Activated B cell treated with CpG ODN at 0.5 μM for 24 hours (primary cell): ENCODE results near the gene MCM3. TPM values are rescaled to one million over a fixed set of nuclear protein-coding genes. Genes with fewer than 3 reads are reported as not detected.

Experiments used
- ATAC-seq: fragments of 200-7000 bp; cut with Tn5 transposase; one replicate; pipeline ENCODE4 v1.10.0; 2021; ENCODE audit warnings: low read depth, mild to moderate bottlenecking, moderate library complexity
- CTCF ChIA-PET: fragments of 350-600 bp; sonication (Branson Sonifier 250); formaldehyde crosslinking; loops from one replicate; lab custom pipeline; 2021; ENCODE audit warnings: antibody characterized with exemption; lab: Charles Lee
- POLR2A ChIA-PET: fragments of 350-600 bp; sonication (Branson Sonifier 250); formaldehyde crosslinking; loops from one replicate; lab custom pipeline; 2021; ENCODE audit warnings: antibody characterized with exemption; lab: Charles Lee
- DNase-seq: peaks from one replicate; pipeline ENCODE4 v3.0.0; 2022
- H3K27ac Mint-ChIP-seq: one replicate; pipeline ENCODE4 v1.8.0; 2020; ENCODE audit warnings: mixed read lengths
- H3K27me3 Mint-ChIP-seq: one replicate; pipeline ENCODE4 v1.8.0; 2021; ENCODE audit warnings: mixed read lengths
- H3K36me3 Mint-ChIP-seq: one replicate; pipeline ENCODE4 v1.8.0; 2021; ENCODE audit warnings: low read depth, mixed read lengths
- H3K4me1 Mint-ChIP-seq: one replicate; pipeline ENCODE4 v1.8.0; 2021; ENCODE audit warnings: mixed read lengths
- H3K4me3 Mint-ChIP-seq: one replicate; pipeline ENCODE4 v1.8.0; 2020; ENCODE audit warnings: mild to moderate bottlenecking, mixed read lengths
- H3K9me3 Mint-ChIP-seq: one replicate; pipeline ENCODE4 v1.8.0; 2020; ENCODE audit warnings: mixed read lengths
- CTCF ChIP-seq: fragments of 200-600 bp; IDR thresholded peaks from one replicate; pipeline ENCODE4 v1.8.0; 2022; ENCODE audit warnings: antibody characterized with exemption, mild to moderate bottlenecking
- intact Hi-C: fragments of 100-400 bp; cut with micrococcal nuclease; formaldehyde crosslinking; loops from one replicate; pipeline ENCODE4 v1.15.1; 2024
- total RNA-seq: library from RNA; stranded (reverse); gene quantifications from 2 replicates; pipeline ENCODE4 v1.2.3, GENCODE V29; 2022

MCM3 gene
- total RNA-seq, 1 donor from 2014 or later = 73.2 TPM

GRCh38 chr6:52317841-52318581 is 33.5 kb upstream of the MCM3 start:
- peak overlapping the region; percentile 54 for H3K27ac Mint-ChIP-seq
- intact Hi-C loops = no loop called here
- TF ChIP-seq CTCF = no peak
- H3K36me3 Mint-ChIP-seq = no peaks in the 10 kb centered on the region
- peak; percentile 73 for ATAC-seq
- H3K9me3 Mint-ChIP-seq = no peaks in the 10 kb centered on the region
- H3K27me3 Mint-ChIP-seq = no peaks in the 10 kb centered on the region
- H3K4me1 Mint-ChIP-seq = peaks cover 16% of the 10 kb centered on the region
- H3K4me3 Mint-ChIP-seq = no peak overlapping the region
- ChIA-PET CTCF (no interaction called here), POLR2A (interaction anchor here (1.0 kb wide), 1 partner anchor 13 kb away, joined by 3 read pairs; no protein-coding TSS in a partner anchor)
- no peak for DNase-seq

- Mint-ChIP-seq H3K4me3 (no peak overlapping the region), H3K36me3 (no peaks in the 10 kb centered on the region), H3K27me3 (no peaks in the 10 kb centered on the region), H3K4me1 (peaks cover 16% of the 10 kb centered on the region), H3K27ac (no peak overlapping the region), H3K9me3 (no peaks in the 10 kb centered on the region)
- no peak for TF ChIP-seq CTCF
- ChIA-PET POLR2A (no interaction called here), CTCF (no interaction called here)
- DNase-seq (no peak), ATAC-seq (no peak)
- intact Hi-C loops = no loop called here
Observed at GRCh38 chr6:52317211-52317610, 32.7 kb upstream of the MCM3 start.

- H3K27ac Mint-ChIP-seq = no peak overlapping the region
- intact Hi-C loops = no loop called here
Observed at GRCh38 chr6:52314752-52315151, 30.2 kb upstream of the MCM3 start.

GRCh38 chr6:52312461-52312860 is 27.9 kb upstream of the MCM3 start:
- ChIA-PET CTCF (no interaction called here), POLR2A (no interaction called here)
- ATAC-seq (no peak), DNase-seq (no peak)
- Mint-ChIP-seq H3K4me3 (no peak overlapping the region), H3K9me3 (no peaks in the 10 kb centered on the region), H3K4me1 (peaks cover 27% of the 10 kb centered on the region), H3K36me3 (no peaks in the 10 kb centered on the region), H3K27me3 (no peaks in the 10 kb centered on the region), H3K27ac (no peak overlapping the region)
- no peak for TF ChIP-seq CTCF
- intact Hi-C loops = no loop called here

More at GRCh38 chr6:52314752-52315151, 30.2 kb upstream of the MCM3 start:
- ATAC-seq (no peak), DNase-seq (no peak)
- Mint-ChIP-seq H3K27me3 (no peaks in the 10 kb centered on the region), H3K4me3 (no peak overlapping the region), H3K9me3 (no peaks in the 10 kb centered on the region), H3K36me3 (no peaks in the 10 kb centered on the region), H3K4me1 (peaks cover 25% of the 10 kb centered on the region)
- ChIA-PET POLR2A (no interaction called here), CTCF (no interaction called here)
- TF ChIP-seq CTCF = no peak

- Mint-ChIP-seq H3K27me3 (no peaks in the 10 kb centered on the region), H3K4me1 (peaks cover 41% of the 10 kb centered on the region), H3K4me3 (no peak overlapping the region), H3K27ac (no peak overlapping the region), H3K36me3 (no peaks in the 10 kb centered on the region), H3K9me3 (no peaks in the 10 kb centered on the region)
- ChIA-PET POLR2A (no interaction called here), CTCF (interaction anchor here (4.5 kb wide), 1 partner anchor 25 kb away, joined by 18 read pairs; the partner anchor contains the start of gene MCM3)
- ATAC-seq = no peak
- intact Hi-C loops = loop anchor here (2.0 kb wide), 1 partner anchor 18 kb away; no protein-coding TSS in a partner anchor
- DNase-seq = no peak
- TF ChIP-seq CTCF = no peak
Observed at GRCh38 chr6:52310932-52311331, 26.4 kb upstream of the MCM3 start.
